Retina (tissue), 1 donor: ENCODE results near the gene FBXO40.

ENCODE experiments used
- DNase-seq: peaks from one replicate; pipeline ENCODE4 v3.0.0-alpha.2; 2016

FBXO40 gene

DNA sequence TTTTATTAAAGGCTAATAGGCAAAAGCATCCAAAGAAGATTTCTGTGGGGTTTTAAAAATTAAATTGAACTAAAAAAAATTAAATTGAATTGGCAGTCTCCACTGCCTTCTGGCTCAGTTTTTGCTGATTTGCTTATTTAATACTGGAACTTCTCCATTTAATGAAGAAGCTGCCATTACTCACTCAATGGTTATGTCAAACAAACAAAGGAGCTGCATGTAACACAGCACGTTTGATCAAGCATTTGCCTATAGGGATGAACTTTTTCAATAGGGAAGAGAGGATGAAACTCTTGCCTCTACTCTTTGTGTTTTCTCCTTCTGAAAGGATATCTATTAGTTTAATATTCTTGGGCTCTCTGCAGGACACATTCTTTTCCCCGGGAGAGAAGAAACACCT lies 72.3 kb downstream of the FBXO40 start:
- no peak for DNase-seq

GRCh38 chr3:121667333-121667732 lies 74.2 kb downstream of the FBXO40 start:
- no peak for DNase-seq

DNA sequence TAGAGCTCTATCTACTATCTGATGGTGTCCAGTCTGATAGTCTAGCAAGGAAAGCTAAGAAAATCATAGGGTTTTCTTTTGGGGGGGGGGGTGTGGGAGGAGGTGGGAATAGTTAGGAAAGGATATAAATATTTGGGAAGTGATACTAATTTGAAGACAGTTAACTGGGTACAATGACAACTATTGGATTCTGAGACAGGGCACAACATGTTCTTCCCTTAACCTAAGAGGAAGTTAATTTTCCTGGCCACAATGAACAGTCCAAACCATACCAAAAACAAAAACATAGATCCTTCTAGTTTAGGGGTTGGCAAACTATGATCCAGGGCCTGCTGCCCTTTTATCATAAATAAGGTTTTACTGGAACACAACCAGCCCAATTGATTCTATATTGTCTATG lies 77.5 kb downstream of the FBXO40 start:
- DNase-seq: no peak

GRCh38 chr3:121677141-121677540 lies 84.0 kb downstream of the FBXO40 start:
- DNase-seq: no peak
